ENCODE measurements around the gene HSPA1B.

HSPA1B gene

GRCh38 chr6:31875877-31876276 lies 48.3 kb downstream of the HSPA1B start:
- H3K4ac ChIP-seq (ENCODE audit: low read depth, low read length), result no peak overlapping the region

DNA sequence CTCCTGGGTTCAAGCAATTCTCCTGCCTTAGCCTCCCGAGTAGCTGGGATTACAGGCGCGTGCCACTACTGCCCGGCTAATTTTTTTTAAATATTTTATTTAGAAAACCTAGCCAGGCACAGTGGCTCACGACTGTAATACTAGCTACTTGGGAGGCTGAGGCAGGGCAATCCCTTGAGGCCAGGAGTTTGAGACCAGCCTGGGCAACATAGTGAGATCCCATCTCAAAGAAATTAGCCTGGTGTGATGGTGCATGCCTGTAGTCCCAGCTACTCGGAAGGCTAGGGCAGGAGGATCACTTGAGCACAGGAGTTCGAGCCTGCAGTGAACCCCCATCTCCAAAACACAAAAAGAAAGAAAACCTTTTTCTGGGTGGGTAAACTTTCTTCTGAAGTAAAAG lies 48.8 kb downstream of the HSPA1B start:
- H3K14ac ChIP-seq (ENCODE audit: low read length), result no peak overlapping the region
- no peak overlapping the region for H4K91ac ChIP-seq (ENCODE audit: low read depth, low read length)
- H3K4me3 ChIP-seq (ENCODE audit: low read depth, low read length), result no peak overlapping the region
- no peaks in the 10 kb centered on the region for H3K79me2 ChIP-seq (ENCODE audit: control insufficient read depth, insufficient read depth, low read length, poor library complexity)
- WGBS (ENCODE audit: extremely low coverage, insufficient coverage, insufficient read length), result no CpG with 5 or more reads among the region's 7 CpGs
- H3K4ac ChIP-seq (ENCODE audit: low read depth, low read length), result no peak overlapping the region
- no peak overlapping the region for H4K8ac ChIP-seq (ENCODE audit: low read depth, low read length)
- H3K23ac ChIP-seq (ENCODE audit: low read length), result no peak overlapping the region
- H3K79me1 ChIP-seq (ENCODE audit: low read length), result no peaks in the 10 kb centered on the region
- DNase-seq, result no peak
- H2BK5ac ChIP-seq (ENCODE audit: low read depth, low read length, poor library complexity), result no peak overlapping the region
- H3K4me2 ChIP-seq (ENCODE audit: low read length), result no peak overlapping the region
- H4K12ac ChIP-seq (ENCODE audit: low read depth, low read length), result no peak overlapping the region
- no peaks in the 10 kb centered on the region for H3K9me3 ChIP-seq (ENCODE audit: insufficient read depth, low read depth, low read length)
- H2AFZ ChIP-seq (ENCODE audit: insufficient read depth, low read length, poor library complexity), result no peak overlapping the region
- no peaks in the 10 kb centered on the region for H3K27me3 ChIP-seq (ENCODE audit: insufficient read depth, low read length)
- H2BK120ac ChIP-seq (ENCODE audit: insufficient read depth, low read length, poor library complexity), result no peak overlapping the region
- H3K9ac ChIP-seq (ENCODE audit: low read length), result no peak overlapping the region
- H2AK5ac ChIP-seq (ENCODE audit: low read length), result no peak overlapping the region
- H3K27ac ChIP-seq (ENCODE audit: low read depth, low read length), result no peak overlapping the region
- H3K36me3 ChIP-seq (ENCODE audit: control insufficient read depth in 1 of 2, insufficient read depth in 2 of 2, low read length in 2 of 2), result peaks cover 19 to 20% of the 10 kb centered on the region in 2 experiments
- H3K4me1 ChIP-seq (ENCODE audit: control insufficient read depth in 1 of 2, insufficient read depth in 2 of 2, low read length in 2 of 2), result peaks cover 2 to 12% of the 10 kb centered on the region in 2 experiments
- H2BK12ac ChIP-seq (ENCODE audit: low read length), result no peak overlapping the region
- H3K18ac ChIP-seq (ENCODE audit: low read length), result no peak overlapping the region

More at GRCh38 chr6:31875877-31876276, 48.3 kb downstream of the HSPA1B start:
- no peak for DNase-seq
- Histone ChIP-seq H4K91ac (ENCODE audit: low read depth, low read length) (no peak overlapping the region), H3K9ac (ENCODE audit: low read length) (no peak overlapping the region), H2BK12ac (ENCODE audit: low read length) (no peak overlapping the region), H2AFZ (ENCODE audit: insufficient read depth, low read length, poor library complexity) (no peak overlapping the region), H4K8ac (ENCODE audit: low read depth, low read length) (no peak overlapping the region), H2BK5ac (ENCODE audit: low read depth, low read length, poor library complexity) (no peak overlapping the region), H3K27me3 (ENCODE audit: insufficient read depth, low read length) (no peaks in the 10 kb centered on the region), H3K14ac (ENCODE audit: low read length) (no peak overlapping the region), H3K18ac (ENCODE audit: low read length) (no peak overlapping the region), H3K27ac (ENCODE audit: low read depth, low read length) (no peak overlapping the region), H3K9me3 (ENCODE audit: insufficient read depth, low read depth, low read length) (no peaks in the 10 kb centered on the region), H3K79me1 (ENCODE audit: low read length) (no peaks in the 10 kb centered on the region), H3K4me2 (ENCODE audit: low read length) (no peak overlapping the region), H3K79me2 (ENCODE audit: control insufficient read depth, insufficient read depth, low read length, poor library complexity) (no peaks in the 10 kb centered on the region), H3K36me3 (ENCODE audit: control insufficient read depth in 1 of 2, insufficient read depth in 2 of 2, low read length in 2 of 2) (peaks cover 15% of the 10 kb centered on the region in 2 experiments), H3K4me3 (ENCODE audit: low read depth, low read length) (no peak overlapping the region), H3K23ac (ENCODE audit: low read length) (no peak overlapping the region), H4K12ac (ENCODE audit: low read depth, low read length) (no peak overlapping the region), H2AK5ac (ENCODE audit: low read length) (no peak overlapping the region), H3K4me1 (ENCODE audit: control insufficient read depth in 1 of 2, insufficient read depth in 2 of 2, low read length in 2 of 2) (peaks cover 7 to 17% of the 10 kb centered on the region in 2 experiments), H2BK120ac (ENCODE audit: insufficient read depth, low read length, poor library complexity) (no peak overlapping the region)
- WGBS (ENCODE audit: extremely low coverage, insufficient coverage, insufficient read length), result no CpG with 5 or more reads among the region's 5 CpGs

- Histone ChIP-seq H2AK5ac (ENCODE audit: low read length) (no peak overlapping the region), H2AFZ (ENCODE audit: insufficient read depth, low read length, poor library complexity) (no peak overlapping the region), H4K8ac (ENCODE audit: low read depth, low read length) (no peak overlapping the region), H3K79me1 (ENCODE audit: low read length) (no peaks in the 10 kb centered on the region), H3K23ac (ENCODE audit: low read length) (no peak overlapping the region), H3K4me1 (ENCODE audit: control insufficient read depth in 1 of 2, insufficient read depth in 2 of 2, low read length in 2 of 2) (peaks cover 0 to 9% of the 10 kb centered on the region in 2 experiments), H2BK120ac (ENCODE audit: insufficient read depth, low read length, poor library complexity) (no peak overlapping the region), H3K18ac (ENCODE audit: low read length) (no peak overlapping the region), H2BK5ac (ENCODE audit: low read depth, low read length, poor library complexity) (no peak overlapping the region), H3K4me2 (ENCODE audit: low read length) (no peak overlapping the region), H3K4ac (ENCODE audit: low read depth, low read length) (no peak overlapping the region), H2BK12ac (ENCODE audit: low read length) (no peak overlapping the region), H3K9me3 (ENCODE audit: insufficient read depth, low read depth, low read length) (no peaks in the 10 kb centered on the region), H3K14ac (ENCODE audit: low read length) (no peak overlapping the region), H3K9ac (ENCODE audit: low read length) (no peak overlapping the region), H3K27me3 (ENCODE audit: insufficient read depth, low read length) (no peaks in the 10 kb centered on the region), H4K12ac (ENCODE audit: low read depth, low read length) (no peak overlapping the region), H3K79me2 (ENCODE audit: control insufficient read depth, insufficient read depth, low read length, poor library complexity) (no peaks in the 10 kb centered on the region), H4K91ac (ENCODE audit: low read depth, low read length) (no peak overlapping the region), H3K27ac (ENCODE audit: low read depth, low read length) (no peak overlapping the region), H3K4me3 (ENCODE audit: low read depth, low read length) (no peak overlapping the region), H3K36me3 (ENCODE audit: control insufficient read depth in 1 of 2, insufficient read depth in 2 of 2, low read length in 2 of 2) (peaks cover 24% of the 10 kb centered on the region in 2 experiments)
- no CpG with 5 or more reads among the region's 3 CpGs for WGBS (ENCODE audit: extremely low coverage, insufficient coverage, insufficient read length)
- DNase-seq, result no peak
Observed at GRCh38 chr6:31877125-31877650, 49.6 kb downstream of the HSPA1B start.

GRCh38 chr6:31877651-31878161 lies 50.2 kb downstream of the HSPA1B start:
- Histone ChIP-seq H2BK5ac (ENCODE audit: low read depth, low read length, poor library complexity) (no peak overlapping the region), H2BK12ac (ENCODE audit: low read length) (no peak overlapping the region), H3K4me1 (ENCODE audit: control insufficient read depth in 1 of 2, insufficient read depth in 2 of 2, low read length in 2 of 2) (peaks cover 0 to 14% of the 10 kb centered on the region in 2 experiments)

More at GRCh38 chr6:31877651-31878161, 50.2 kb downstream of the HSPA1B start:
- Histone ChIP-seq H2AK5ac (ENCODE audit: low read length) (no peak overlapping the region), H3K27me3 (ENCODE audit: insufficient read depth, low read length) (no peaks in the 10 kb centered on the region), H4K91ac (ENCODE audit: low read depth, low read length) (no peak overlapping the region), H3K9me3 (ENCODE audit: insufficient read depth, low read depth, low read length) (no peaks in the 10 kb centered on the region), H3K4me3 (ENCODE audit: low read depth, low read length) (no peak overlapping the region), H3K4me2 (ENCODE audit: low read length) (no peak overlapping the region), H3K23ac (ENCODE audit: low read length) (no peak overlapping the region), H4K8ac (ENCODE audit: low read depth, low read length) (no peak overlapping the region), H3K9ac (ENCODE audit: low read length) (no peak overlapping the region), H3K36me3 (ENCODE audit: control insufficient read depth in 1 of 2, insufficient read depth in 2 of 2, low read length in 2 of 2) (peaks cover 29% of the 10 kb centered on the region in 2 experiments), H3K79me1 (ENCODE audit: low read length) (no peaks in the 10 kb centered on the region), H3K79me2 (ENCODE audit: control insufficient read depth, insufficient read depth, low read length, poor library complexity) (no peaks in the 10 kb centered on the region), H3K27ac (ENCODE audit: low read depth, low read length) (no peak overlapping the region), H2BK120ac (ENCODE audit: insufficient read depth, low read length, poor library complexity) (no peak overlapping the region), H4K12ac (ENCODE audit: low read depth, low read length) (no peak overlapping the region), H2AFZ (ENCODE audit: insufficient read depth, low read length, poor library complexity) (no peak overlapping the region), H3K14ac (ENCODE audit: low read length) (no peak overlapping the region), H3K18ac (ENCODE audit: low read length) (no peak overlapping the region), H3K4ac (ENCODE audit: low read depth, low read length) (no peak overlapping the region)
- DNase-seq, result no peak
- WGBS (ENCODE audit: extremely low coverage, insufficient coverage, insufficient read length), result no CpG with 5 or more reads among the region's 10 CpGs
